Tibial artery (tissue), 4 donors: ENCODE data around the gene OSBPL9.

Source experiments
- DNase-seq, 2 donors: peaks; one replicate each; pipeline ENCODE4 v3.0.0-alpha.2; 2019
- H3K27ac ChIP-seq, 2 donors: fragments of 200-600 bp; sonication (generic) in 1 of 2; 1 replicate in 1 of 2; 2 replicates in 1 of 2; pipeline ENCODE4 v1.5.1; 2018 to 2019; ENCODE audit warnings: mild to moderate bottlenecking in 1 of 2
- H3K27me3 ChIP-seq, 2 donors: fragments of 200-600 bp; sonication (generic) in 1 of 2; one replicate each; pipeline versions ENCODE4 v1.5.1 to v1.6.0; 2016 to 2019
- H3K36me3 ChIP-seq, 3 donors: fragments of 200-600 bp; sonication (generic) in 2 of 3; one replicate each; pipeline ENCODE4 v1.5.1; 2016 to 2019; ENCODE audit warnings: mild to moderate bottlenecking in 2 of 3
- H3K4me1 ChIP-seq, 4 donors: fragments of 200-600 bp; sonication (generic) in 2 of 4; 1 replicate in 3 of 4; 2 replicates in 1 of 4; pipeline ENCODE4 v1.5.1; 2016 to 2019
- H3K4me3 ChIP-seq, 2 donors: fragments of 200-600 bp; sonication (generic) in 1 of 2; 1 replicate in 1 of 2; 2 replicates in 1 of 2; pipeline ENCODE4 v1.5.1; 2018 to 2019; ENCODE audit warnings: mild to moderate bottlenecking in 2 of 2
- H3K9me3 ChIP-seq, 3 donors: fragments of 200-600 bp; sonication (generic) in 1 of 3; one replicate each; pipeline ENCODE4 v1.5.1; 2016 to 2019
- intact Hi-C: fragments of 100-400 bp; cut with DNase I; formaldehyde crosslinking; loops from one replicate; pipeline ENCODE4 v1.15.0; 2023; ENCODE audit warnings: low total_unique reads
- TF ChIP-seq, protein P1 (sequence below), 2 experiments: fragments of 200-600 bp in 1 of 2; fragments of 450-650 bp in 1 of 2; IDR thresholded peaks; one replicate each; pipeline ENCODE4 v1.5.1; 2017 to 2019; ENCODE audit warnings: antibody characterized with exemption in 2 of 2, mild to moderate bottlenecking in 1 of 2, moderate library complexity in 1 of 2

OSBPL9 gene

DNA sequence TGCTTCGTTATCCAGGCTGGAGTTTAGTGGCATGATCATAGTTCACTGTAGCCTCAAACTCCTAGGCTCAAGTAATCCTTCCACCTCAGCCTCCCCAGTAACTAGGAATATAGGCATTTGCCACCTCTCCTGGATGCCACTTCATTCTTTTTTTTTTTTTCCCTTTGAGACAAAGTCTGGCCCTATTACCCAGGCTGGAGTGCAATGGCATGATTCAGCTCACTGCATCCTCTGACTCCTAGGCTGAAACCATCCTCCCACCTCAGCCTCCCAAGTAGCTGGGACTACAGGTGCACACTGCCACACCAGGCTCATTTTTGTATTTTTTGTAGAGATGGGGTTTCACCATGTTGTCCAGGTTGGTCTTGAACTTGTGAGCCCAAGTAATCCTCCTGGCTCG is 19.3 kb downstream of the OSBPL9 start:
- intact Hi-C loops = no loop called here
- Histone ChIP-seq H3K4me1 (peaks cover 0 to 96% (median 43%) of the 10 kb centered on the region in 4 donors), H3K27ac (peak overlapping the region; percentile 81 to 85), H3K36me3 (no peaks in the 10 kb centered on the region), H3K27me3 (no peaks in the 10 kb centered on the region), H3K4me3 (no peak overlapping the region), H3K9me3 (no peaks in the 10 kb centered on the region)
- TF ChIP-seq, protein P1, sequence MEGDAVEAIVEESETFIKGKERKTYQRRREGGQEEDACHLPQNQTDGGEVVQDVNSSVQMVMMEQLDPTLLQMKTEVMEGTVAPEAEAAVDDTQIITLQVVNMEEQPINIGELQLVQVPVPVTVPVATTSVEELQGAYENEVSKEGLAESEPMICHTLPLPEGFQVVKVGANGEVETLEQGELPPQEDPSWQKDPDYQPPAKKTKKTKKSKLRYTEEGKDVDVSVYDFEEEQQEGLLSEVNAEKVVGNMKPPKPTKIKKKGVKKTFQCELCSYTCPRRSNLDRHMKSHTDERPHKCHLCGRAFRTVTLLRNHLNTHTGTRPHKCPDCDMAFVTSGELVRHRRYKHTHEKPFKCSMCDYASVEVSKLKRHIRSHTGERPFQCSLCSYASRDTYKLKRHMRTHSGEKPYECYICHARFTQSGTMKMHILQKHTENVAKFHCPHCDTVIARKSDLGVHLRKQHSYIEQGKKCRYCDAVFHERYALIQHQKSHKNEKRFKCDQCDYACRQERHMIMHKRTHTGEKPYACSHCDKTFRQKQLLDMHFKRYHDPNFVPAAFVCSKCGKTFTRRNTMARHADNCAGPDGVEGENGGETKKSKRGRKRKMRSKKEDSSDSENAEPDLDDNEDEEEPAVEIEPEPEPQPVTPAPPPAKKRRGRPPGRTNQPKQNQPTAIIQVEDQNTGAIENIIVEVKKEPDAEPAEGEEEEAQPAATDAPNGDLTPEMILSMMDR (IDR thresholded peaks at IDR 0.05) = no peak
- DNase-seq = no peak

DNA sequence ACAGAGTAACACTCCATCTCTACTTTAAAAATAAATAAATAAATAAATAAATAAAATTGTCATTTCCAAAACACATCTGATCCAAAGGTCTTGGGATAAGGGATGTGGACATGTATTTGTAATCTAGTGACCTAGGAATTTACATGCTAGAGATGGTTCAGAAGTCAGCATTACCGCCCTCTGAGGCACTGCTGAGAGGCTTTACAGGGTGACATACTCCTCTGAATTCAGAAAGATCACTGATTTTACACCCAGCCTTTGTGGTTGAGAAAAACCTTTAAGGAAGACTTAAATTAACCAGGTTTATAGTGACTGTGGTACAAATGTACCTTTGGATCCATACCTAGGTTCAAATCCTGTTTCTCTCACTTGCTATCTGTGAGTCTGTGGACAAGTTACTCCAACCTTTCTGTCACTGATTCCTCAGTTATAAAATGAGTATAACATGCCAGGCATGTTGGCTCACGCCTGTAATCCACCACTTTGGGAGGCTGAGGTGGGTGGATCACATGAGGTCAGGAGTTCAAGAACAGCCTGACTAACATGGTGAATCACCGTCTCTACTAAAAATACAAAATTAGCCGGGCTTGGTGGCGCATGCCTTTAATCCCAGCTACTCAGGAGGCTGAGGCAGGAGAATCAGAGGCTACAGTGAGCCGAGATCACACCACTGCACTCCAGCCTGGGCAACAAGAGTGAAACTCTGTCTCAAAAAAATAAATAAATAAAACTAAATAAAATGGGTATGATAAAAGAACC is 20.1 kb downstream of the OSBPL9 start:
- peak; percentile 86 to 90 for DNase-seq
- intact Hi-C loops = no loop called here
- TF ChIP-seq, protein P1 (IDR thresholded peaks at IDR 0.05) = no peak
- H3K4me1 ChIP-seq = peaks cover 0 to 96% (median 50%) of the 10 kb centered on the region in 4 donors
- peak overlapping the region; percentile 81 to 85 for H3K27ac ChIP-seq
- H3K4me3 ChIP-seq = no peak overlapping the region
- H3K36me3 ChIP-seq = no peaks in the 10 kb centered on the region
- H3K9me3 ChIP-seq = no peaks in the 10 kb centered on the region
- H3K27me3 ChIP-seq = no peaks in the 10 kb centered on the region

DNA sequence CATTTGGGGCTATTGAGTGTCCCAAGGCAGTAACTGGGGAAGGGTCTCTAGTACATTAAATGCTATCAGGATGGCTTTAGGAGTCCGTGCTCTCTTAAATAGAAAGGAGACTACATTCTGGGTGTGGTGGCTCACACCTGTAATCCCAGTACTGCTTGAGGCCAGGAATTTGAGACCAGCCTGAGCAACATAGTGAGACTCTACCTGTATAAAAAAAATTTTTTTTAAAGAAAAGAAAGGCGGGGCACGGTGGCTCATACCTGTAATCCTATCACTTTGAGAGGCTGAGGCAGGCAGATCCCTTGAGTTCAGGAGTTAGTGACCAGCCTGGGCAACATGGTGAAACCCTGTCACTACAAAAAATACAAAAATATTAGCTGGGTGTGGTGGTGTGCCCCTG is 21.5 kb downstream of the OSBPL9 start:
- Histone ChIP-seq H3K27ac (peak overlapping the region; percentile 81 to 85), H3K36me3 (no peaks in the 10 kb centered on the region), H3K27me3 (no peaks in the 10 kb centered on the region), H3K9me3 (no peaks in the 10 kb centered on the region), H3K4me1 (peaks cover 0 to 99% (median 63%) of the 10 kb centered on the region in 4 donors), H3K4me3 (no peak overlapping the region)
- intact Hi-C loops = no loop called here
- TF ChIP-seq, protein P1 (IDR thresholded peaks at IDR 0.05) = no peak
- no peak for DNase-seq

DNA sequence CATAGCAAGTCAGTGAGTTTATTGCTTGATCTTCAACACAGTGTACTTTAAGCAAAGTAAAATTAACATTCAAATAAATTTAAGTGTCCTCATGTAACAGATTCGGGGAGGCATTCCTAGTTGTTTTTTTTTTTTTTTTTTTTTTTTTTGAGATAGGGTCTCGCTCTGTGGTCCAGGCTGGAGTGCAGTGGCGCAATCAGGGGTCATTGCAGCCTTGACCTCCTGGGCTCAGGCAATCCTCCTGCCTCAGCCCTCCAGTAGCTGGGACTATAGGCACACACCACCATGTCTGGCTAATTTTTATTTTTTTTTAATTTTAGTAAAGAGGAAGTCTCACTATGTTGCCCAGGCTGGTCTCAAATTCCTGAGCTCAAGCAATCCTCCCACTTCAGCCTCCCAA is 22.8 kb downstream of the OSBPL9 start:
- intact Hi-C loops = no loop called here

DNA sequence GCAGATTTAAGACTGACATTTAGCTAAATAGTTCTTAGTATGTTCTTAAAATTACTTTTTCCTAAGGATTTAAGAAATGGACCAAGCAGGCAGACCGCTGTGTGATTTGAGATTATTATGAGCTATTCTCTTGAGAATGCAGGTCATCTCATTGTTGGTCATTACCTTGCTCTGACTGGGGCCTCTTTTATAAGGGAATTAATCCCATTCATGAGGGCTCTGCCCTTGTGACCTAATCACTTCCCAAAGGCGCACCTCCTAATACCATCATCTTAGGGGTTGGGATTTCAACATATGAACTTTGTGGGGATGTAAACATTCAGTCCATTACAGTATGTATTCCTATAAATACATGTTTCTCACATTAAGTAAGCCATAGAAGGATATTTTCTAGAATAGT is 24.2 kb downstream of the OSBPL9 start:
- TF ChIP-seq, protein P1 (IDR thresholded peaks at IDR 0.05) = no peak
- intact Hi-C loops = no loop called here

More for the DNA sequence above, 22.8 kb downstream of the OSBPL9 start:
- no peaks in the 10 kb centered on the region for H3K27me3 ChIP-seq
- H3K4me3 ChIP-seq = no peak overlapping the region
- H3K27ac ChIP-seq = peak overlapping the region; percentile 85 to 90
- H3K9me3 ChIP-seq = no peaks in the 10 kb centered on the region
- no peak for DNase-seq
- TF ChIP-seq, protein P1 (IDR thresholded peaks at IDR 0.05) = no peak
- H3K36me3 ChIP-seq = no peaks in the 10 kb centered on the region
- peaks cover 0 to 99% (median 68%) of the 10 kb centered on the region in 4 donors for H3K4me1 ChIP-seq

More for the DNA sequence above, 24.2 kb downstream of the OSBPL9 start:
- Histone ChIP-seq H3K27me3 (no peaks in the 10 kb centered on the region), H3K4me3 (no peak overlapping the region), H3K4me1 (peaks cover 0 to 99% (median 66%) of the 10 kb centered on the region in 4 donors), H3K9me3 (no peaks in the 10 kb centered on the region), H3K36me3 (no peaks in the 10 kb centered on the region), H3K27ac (peak overlapping the region; percentile 85 to 90)
- no peak for DNase-seq
